SK-N-SH (cell line): ENCODE data around the gene CEACAM19. TPM values are rescaled to one million over a fixed set of nuclear protein-coding genes. Genes with fewer than 3 reads are reported as not detected.

Experiments used
- CTCF ChIA-PET: fragments of 300-600, 350-600 bp; formaldehyde crosslinking; extraction: SDS; loops from one replicate; lab custom pipeline; 2021; lab: Yijun Ruan, JAX
- POLR2A ChIA-PET: fragments of 350-600 bp; sonication (Branson Sonifier 250); formaldehyde crosslinking; extraction: SDS; loops from one replicate; lab custom pipeline; 2020; ENCODE audit warnings: antibody characterized with exemption, inconsistent platforms; lab: Yijun Ruan, JAX
- DNase-seq: peaks from one replicate; pipeline ENCODE4 v3.0.0; 2012
- H2AFZ ChIP-seq: fragments of 200-600 bp; sonication (generic); 2 replicates; pipeline ENCODE4 v1.8.1; 2016; ENCODE audit warnings: antibody characterized with exemption, mild to moderate bottlenecking, low read depth
- H3F3A ChIP-seq: fragments of 200-600 bp; sonication (generic); replicated peaks from 2 replicates; pipeline ENCODE3; 2016; ENCODE audit warnings: antibody characterized with exemption, mild to moderate bottlenecking; ENCODE audit not compliant: insufficient read depth
- H3K27ac ChIP-seq, 2 experiments: fragments of 200-500 bp in 1 of 2; fragments of 200-600 bp in 1 of 2; sonication (Bioruptor generic) in 1 of 2; sonication (generic), shearing (Covaris generic) in 1 of 2; 2 replicates each; pipeline versions ENCODE4 v1.5.1 to v1.6.1; 2014 to 2016; ENCODE audit warnings: low read depth in 2 of 2, inconsistent platforms in 1 of 2, low read length in 1 of 2, mild to moderate bottlenecking in 1 of 2, mixed read lengths in 1 of 2
- H3K27me3 ChIP-seq: fragments of 200-600 bp; sonication (generic), shearing (Covaris generic); 2 replicates; pipeline ENCODE4 v1.6.1; 2016; ENCODE audit warnings: mixed run types; ENCODE audit not compliant: insufficient read depth
- H3K36me3 ChIP-seq, 2 experiments: fragments of 200-500 bp in 1 of 2; fragments of 200-600 bp in 1 of 2; sonication (Bioruptor generic) in 1 of 2; sonication (generic) in 1 of 2; replicated peaks in 1 of 2; 2 replicates each; pipeline versions ENCODE3 to v1.5.1; 2014 to 2016; ENCODE audit warnings: low read length in 1 of 2, mild to moderate bottlenecking in 1 of 2; ENCODE audit not compliant: insufficient read depth in 2 of 2, control insufficient read depth in 1 of 2
- H3K4me1 ChIP-seq, 2 experiments: fragments of 200-500 bp in 1 of 2; fragments of 200-600 bp in 1 of 2; sonication (Bioruptor generic) in 1 of 2; sonication (generic), shearing (Covaris generic) in 1 of 2; 2 replicates each; pipeline versions ENCODE4 v1.5.1 to v1.6.1; 2014 to 2016; ENCODE audit warnings: low read depth in 1 of 2, low read length in 1 of 2, mixed run types in 1 of 2; ENCODE audit not compliant: insufficient read depth in 2 of 2, control insufficient read depth in 1 of 2
- H3K4me2 ChIP-seq: fragments of 200-600 bp; sonication (generic), shearing (Covaris generic); 2 replicates; pipeline ENCODE4 v1.6.1; 2017; ENCODE audit warnings: mixed run types
- H3K4me3 ChIP-seq, 2 experiments: fragments of 200-500 bp in 1 of 2; fragments of 200-600 bp in 1 of 2; sonication (Bioruptor generic) in 1 of 2; sonication (generic), shearing (Covaris generic) in 1 of 2; 2 replicates each; pipeline versions ENCODE4 v1.5.1 to v1.8.1; 2014 to 2016; ENCODE audit warnings: low read depth in 2 of 2, inconsistent platforms in 1 of 2, low read length in 1 of 2, mild to moderate bottlenecking in 1 of 2, mixed read lengths in 1 of 2, moderate library complexity in 1 of 2
- H3K79me2 ChIP-seq: fragments of 200-600 bp; sonication (generic); 2 replicates; pipeline ENCODE4 v1.8.1; 2017; ENCODE audit warnings: mild to moderate bottlenecking; ENCODE audit not compliant: insufficient read depth
- H3K9ac ChIP-seq: fragments of 200-600 bp; sonication (generic); 2 replicates; pipeline ENCODE4 v1.6.1; 2017; ENCODE audit warnings: mixed run types
- H3K9me2 ChIP-seq: fragments of 200-600 bp; sonication (generic); 2 replicates; pipeline ENCODE4 v1.6.1; 2017; ENCODE audit warnings: mixed run types
- H3K9me3 ChIP-seq: fragments of 200-600 bp; sonication (generic); 2 replicates; pipeline ENCODE4 v1.6.1; 2017; ENCODE audit warnings: mixed run types, mild to moderate bottlenecking, moderate library complexity
- H4K20me1 ChIP-seq: fragments of 200-600 bp; sonication (generic); 2 replicates; pipeline ENCODE4 v1.6.1; 2017; ENCODE audit warnings: mild to moderate bottlenecking, mixed run types; ENCODE audit not compliant: insufficient read depth
- CHD2 ChIP-seq: fragments of 150-350 bp; IDR thresholded peaks from 2 replicates; pipeline ENCODE4 v1.6.1; 2018; ENCODE audit warnings: low read length; ENCODE audit not compliant: partially characterized antibody
- EZH2phosphoT487 ChIP-seq: fragments of 200-600 bp; sonication (generic); IDR thresholded peaks from 2 replicates; pipeline ENCODE4 v1.6.1; 2017; ENCODE audit warnings: low read depth, mixed run types, mild to moderate bottlenecking, antibody characterized with exemption, moderate library complexity, borderline replicate concordance
- FOXJ3 ChIP-seq: sonication (generic); formaldehyde crosslinking; IDR thresholded peaks from 2 replicates; pipeline ENCODE4 v1.5.1; 2020; ENCODE audit warnings: mild to moderate bottlenecking, missing genetic modification reagents
- FOXM1 ChIP-seq: IDR thresholded peaks from 2 replicates; pipeline ENCODE4 v1.4.0; 2012; ENCODE audit warnings: low read depth, mild to moderate bottlenecking
- JUND ChIP-seq: IDR thresholded peaks from 2 replicates; pipeline ENCODE4 v1.4.0; 2012
- MAX ChIP-seq: IDR thresholded peaks from 2 replicates; pipeline ENCODE4 v1.4.0; 2012; ENCODE audit warnings: low read depth
- MEF2A ChIP-seq: IDR thresholded peaks from 2 replicates; pipeline ENCODE4 v1.4.0; 2012; ENCODE audit warnings: low read depth, borderline replicate concordance
- MXI1 ChIP-seq: IDR thresholded peaks from 2 replicates; pipeline ENCODE4 v1.6.1; 2012; ENCODE audit warnings: mild to moderate bottlenecking, low read depth, low read length, improper control_type of control experiment
- NRF1 ChIP-seq: IDR thresholded peaks from 2 replicates; pipeline ENCODE4 v1.6.1; 2012; ENCODE audit warnings: low read depth, mild to moderate bottlenecking, low read length
- RCOR1 ChIP-seq: fragments of 150-350 bp; IDR thresholded peaks from 2 replicates; pipeline ENCODE4 v1.6.1; 2017; ENCODE audit warnings: antibody characterized with exemption, low read length
- RXRA ChIP-seq: IDR thresholded peaks from 2 replicates; pipeline ENCODE4 v1.4.0; 2012; ENCODE audit warnings: low read depth, mild to moderate bottlenecking, borderline replicate concordance
- SIN3A ChIP-seq: IDR thresholded peaks from 2 replicates; pipeline ENCODE4 v1.6.1; 2012; ENCODE audit warnings: low read depth, mild to moderate bottlenecking, low read length, moderate library complexity, borderline replicate concordance
- SMC3 ChIP-seq: IDR thresholded peaks from 2 replicates; pipeline ENCODE4 v1.6.1; 2012; ENCODE audit warnings: low read depth, low read length, improper control_type of control experiment
- TAF1 ChIP-seq: IDR thresholded peaks from 2 replicates; pipeline ENCODE4 v1.6.1; 2012; ENCODE audit warnings: low read depth, mild to moderate bottlenecking, low read length, moderate library complexity, borderline replicate concordance
- TEAD4 ChIP-seq: IDR thresholded peaks from 2 replicates; pipeline ENCODE4 v1.4.0; 2012; ENCODE audit warnings: mild to moderate bottlenecking, borderline replicate concordance; ENCODE audit not compliant: insufficient read depth
- YY1 ChIP-seq: IDR thresholded peaks from 2 replicates; pipeline ENCODE4 v1.4.0; 2012; ENCODE audit warnings: low read depth, mild to moderate bottlenecking
- WGBS: methylation state at CpG from one replicate; pipeline ENCODE4 v1.1.6; 2017; ENCODE audit warnings: low lambda C conversion rate; 5-methylcytosine and 5-hydroxymethylcytosine counted together
- polyA plus RNA-seq, 3 experiments: library from polyadenylated mRNA; depleted of rRNA; stranded (reverse); fragments of >200 nt; gene quantifications; 2 replicates each; pipeline ENCODE4 v1.2.3, GENCODE V29; 2012
- TF ChIP-seq, protein P1 (sequence below): IDR thresholded peaks from 2 replicates; pipeline ENCODE4; 2012
- TF ChIP-seq, protein P2 (sequence below): IDR thresholded peaks from 2 replicates; pipeline ENCODE4 v1.4.0; 2012; ENCODE audit warnings: low read depth, borderline replicate concordance

The CEACAM19 gene
- polyA plus RNA-seq, 1 of the 3 experiments (the other 2 are of a cell fraction) = 2.0 TPM

GRCh38 chr19:44731622-44732021 is 60.3 kb downstream of the CEACAM19 start:
- no peaks in the 10 kb centered on the region for H3K27me3 ChIP-seq
- 56% methylated on average over 5 of the region's 5 CpGs for WGBS
- H3K36me3 ChIP-seq = no peaks in the 10 kb centered on the region
- H3K27ac ChIP-seq = no peak overlapping the region
- H3K9me2 ChIP-seq = no peaks in the 10 kb centered on the region
- H4K20me1 ChIP-seq = no peaks in the 10 kb centered on the region
- POLR2A ChIA-PET = no interaction called here
- no peaks in the 10 kb centered on the region for H3K4me1 ChIP-seq
- H3K9me3 ChIP-seq = no peaks in the 10 kb centered on the region
- no peak overlapping the region for H3K9ac ChIP-seq
- CTCF ChIA-PET = interaction anchor here (1.1 to 21.3 kb wide), 4 partner anchors 8 to 39 kb away, joined by 3 to 598 read pairs (median 18); partner anchors contain the start of gene CBLC
- no peak overlapping the region for H3K4me3 ChIP-seq
- TF ChIP-seq TAF1 (no peak), SIN3A (no peak), MAX (no peak), RXRA (no peak), MEF2A (no peak), RCOR1 (no peak), FOXM1 (no peak), EZH2phosphoT487 (no peak), TEAD4 (no peak), NRF1 (no peak), MXI1 (no peak), FOXJ3 (CRISPR knock-in tag) (no peak), YY1 (no peak)
- TF ChIP-seq, protein P1, sequence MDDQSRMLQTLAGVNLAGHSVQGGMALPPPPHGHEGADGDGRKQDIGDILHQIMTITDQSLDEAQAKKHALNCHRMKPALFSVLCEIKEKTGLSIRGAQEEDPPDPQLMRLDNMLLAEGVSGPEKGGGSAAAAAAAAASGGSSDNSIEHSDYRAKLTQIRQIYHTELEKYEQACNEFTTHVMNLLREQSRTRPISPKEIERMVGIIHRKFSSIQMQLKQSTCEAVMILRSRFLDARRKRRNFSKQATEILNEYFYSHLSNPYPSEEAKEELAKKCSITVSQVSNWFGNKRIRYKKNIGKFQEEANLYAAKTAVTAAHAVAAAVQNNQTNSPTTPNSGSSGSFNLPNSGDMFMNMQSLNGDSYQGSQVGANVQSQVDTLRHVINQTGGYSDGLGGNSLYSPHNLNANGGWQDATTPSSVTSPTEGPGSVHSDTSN = no peak
- TF ChIP-seq, all 33 proteins: peak for 0
- Histone ChIP-seq H3F3A (peaks cover 14% of the 10 kb centered on the region), H2AFZ (no peak overlapping the region), H3K79me2 (no peaks in the 10 kb centered on the region), H3K4me2 (no peak overlapping the region)
- DNase-seq = no peak

DNA sequence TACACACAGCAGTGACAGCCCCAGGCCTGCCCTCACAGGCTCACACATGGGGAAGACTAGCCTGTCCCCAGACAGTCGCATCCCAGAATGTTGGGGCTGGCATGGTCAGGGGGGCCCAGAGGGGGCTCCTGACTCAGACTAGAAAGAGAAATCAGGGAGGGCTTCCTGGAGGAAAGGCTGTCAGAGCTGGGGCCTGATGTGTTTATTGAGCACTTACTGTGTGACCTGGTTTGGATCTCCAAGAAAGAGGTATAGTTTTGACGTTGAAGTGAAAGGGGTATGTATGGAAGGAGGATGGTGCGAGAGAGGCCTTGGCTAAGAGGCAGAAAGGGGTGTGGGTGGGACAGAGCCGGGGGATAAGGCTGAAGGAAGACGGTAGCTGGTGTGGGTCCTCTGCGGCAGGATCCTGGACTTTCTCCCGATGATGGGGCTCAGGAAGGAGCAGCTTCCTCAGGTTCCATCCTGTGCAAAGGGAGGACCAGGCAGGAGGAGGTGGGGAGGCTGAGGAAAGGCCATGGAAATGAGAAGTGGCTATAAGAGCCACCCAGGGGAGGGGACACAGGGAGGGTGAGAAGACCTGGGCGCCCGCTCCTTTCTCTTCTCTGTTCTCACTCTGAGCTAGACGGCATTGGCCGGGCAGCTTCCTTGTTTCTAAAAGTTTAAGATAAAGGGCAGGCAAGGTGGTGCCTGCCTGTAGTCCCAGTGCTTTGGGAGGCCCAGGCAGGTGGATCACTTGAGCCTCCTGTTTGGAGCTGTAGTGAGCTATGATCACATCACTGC is 61.1 kb downstream of the CEACAM19 start:
- POLR2A ChIA-PET = no interaction called here

More for the DNA sequence above, 61.1 kb downstream of the CEACAM19 start:
- Histone ChIP-seq H4K20me1 (no peaks in the 10 kb centered on the region), H3K27ac (no peak overlapping the region), H3K4me2 (no peak overlapping the region), H3K27me3 (no peaks in the 10 kb centered on the region), H3K9ac (no peak overlapping the region), H3K4me3 (no peak overlapping the region), H3F3A (peaks cover 14% of the 10 kb centered on the region), H3K9me3 (no peaks in the 10 kb centered on the region), H3K79me2 (no peaks in the 10 kb centered on the region), H3K9me2 (no peaks in the 10 kb centered on the region), H3K4me1 (no peaks in the 10 kb centered on the region), H3K36me3 (no peaks in the 10 kb centered on the region), H2AFZ (no peak overlapping the region)
- CTCF ChIA-PET = interaction anchor here (1.1 to 21.3 kb wide), 6 partner anchors 9 to 52 kb away, joined by 3 to 598 read pairs (median 6); partner anchors contain the start of gene CBLC
- 61% methylated on average over 10 of the region's 11 CpGs for WGBS
- DNase-seq = no peak
- TF ChIP-seq, protein P2, sequence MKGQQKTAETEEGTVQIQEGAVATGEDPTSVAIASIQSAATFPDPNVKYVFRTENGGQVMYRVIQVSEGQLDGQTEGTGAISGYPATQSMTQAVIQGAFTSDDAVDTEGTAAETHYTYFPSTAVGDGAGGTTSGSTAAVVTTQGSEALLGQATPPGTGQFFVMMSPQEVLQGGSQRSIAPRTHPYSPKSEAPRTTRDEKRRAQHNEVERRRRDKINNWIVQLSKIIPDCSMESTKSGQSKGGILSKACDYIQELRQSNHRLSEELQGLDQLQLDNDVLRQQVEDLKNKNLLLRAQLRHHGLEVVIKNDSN = no peak
- no peak for TF ChIP-seq JUND
- TF ChIP-seq CHD2 = no peak
- no peak for TF ChIP-seq SMC3
